Measurements from ENCODE around the gene BACH2.
"Not testable (repeated sequence)": the region's sequence is repeated elsewhere in the genome, so short reads cannot be mapped to it uniquely, and the experiment has no call there.

Gene BACH2

DNA sequence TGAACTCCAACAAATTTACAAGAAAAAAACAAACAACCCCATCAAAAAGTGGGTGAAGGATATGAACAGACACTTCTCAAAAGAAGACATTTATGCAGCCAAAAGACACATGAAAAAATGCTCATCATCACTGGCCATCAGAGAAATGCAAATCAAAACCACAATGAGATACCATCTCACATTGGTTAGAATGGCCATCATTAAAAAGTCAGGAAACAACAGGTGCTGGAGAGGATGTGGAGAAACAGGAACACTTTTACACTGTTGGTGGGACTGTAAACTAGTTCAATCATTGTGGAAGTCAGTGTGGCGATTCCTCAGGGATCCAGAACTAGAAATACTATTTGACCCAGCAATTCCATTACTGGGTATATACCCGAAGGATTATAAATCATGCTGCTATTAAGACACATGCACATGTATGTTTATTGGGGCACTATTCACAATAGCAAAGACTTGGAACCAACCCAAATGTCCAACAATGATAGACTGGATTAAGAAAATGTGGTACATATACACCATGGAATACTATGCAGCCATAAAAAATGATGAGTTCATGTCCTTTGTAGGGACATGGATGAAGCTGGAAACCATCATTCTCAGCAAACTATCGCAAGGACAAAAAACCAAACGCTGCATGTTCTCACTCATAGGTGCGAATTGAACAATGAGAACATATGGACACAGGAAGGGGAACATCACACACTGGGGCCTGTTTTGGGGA is 264.0 kb downstream of the BACH2 start:
- DNase-seq (ENCODE audit: low read depth in 2 of 2) = not testable (repeated sequence)

DNA sequence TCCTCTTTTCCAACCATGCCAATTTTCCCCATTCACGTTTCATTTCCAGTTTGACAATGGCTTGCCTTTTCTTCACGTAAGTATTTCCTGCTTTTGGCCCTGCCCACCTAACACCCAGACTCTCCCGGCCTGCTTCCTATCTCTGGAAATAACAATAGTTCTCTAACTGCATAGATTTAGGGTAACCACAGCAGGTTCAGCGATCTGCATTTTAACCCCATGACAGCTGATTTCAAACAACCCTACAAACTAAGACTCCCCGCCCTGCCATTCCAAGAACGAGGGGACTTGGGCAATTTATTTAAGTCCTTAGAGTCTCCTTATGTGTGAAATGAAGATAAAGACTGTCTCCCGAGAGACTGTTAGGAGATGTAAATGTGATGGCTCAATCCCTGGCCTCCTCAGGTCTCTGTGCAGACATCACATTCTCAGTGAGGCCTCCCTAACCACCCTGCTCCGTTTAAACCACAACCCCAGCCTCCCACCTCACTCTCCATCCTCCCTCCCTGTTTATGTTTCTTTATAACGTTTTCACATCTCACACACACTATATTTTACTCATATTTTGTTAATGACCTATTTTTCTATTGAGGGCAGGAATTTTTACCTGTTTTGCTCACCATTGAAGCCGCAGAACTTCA is 267.5 kb downstream of the BACH2 start:
- no peak for DNase-seq (ENCODE audit: low read depth in 2 of 2)

DNA sequence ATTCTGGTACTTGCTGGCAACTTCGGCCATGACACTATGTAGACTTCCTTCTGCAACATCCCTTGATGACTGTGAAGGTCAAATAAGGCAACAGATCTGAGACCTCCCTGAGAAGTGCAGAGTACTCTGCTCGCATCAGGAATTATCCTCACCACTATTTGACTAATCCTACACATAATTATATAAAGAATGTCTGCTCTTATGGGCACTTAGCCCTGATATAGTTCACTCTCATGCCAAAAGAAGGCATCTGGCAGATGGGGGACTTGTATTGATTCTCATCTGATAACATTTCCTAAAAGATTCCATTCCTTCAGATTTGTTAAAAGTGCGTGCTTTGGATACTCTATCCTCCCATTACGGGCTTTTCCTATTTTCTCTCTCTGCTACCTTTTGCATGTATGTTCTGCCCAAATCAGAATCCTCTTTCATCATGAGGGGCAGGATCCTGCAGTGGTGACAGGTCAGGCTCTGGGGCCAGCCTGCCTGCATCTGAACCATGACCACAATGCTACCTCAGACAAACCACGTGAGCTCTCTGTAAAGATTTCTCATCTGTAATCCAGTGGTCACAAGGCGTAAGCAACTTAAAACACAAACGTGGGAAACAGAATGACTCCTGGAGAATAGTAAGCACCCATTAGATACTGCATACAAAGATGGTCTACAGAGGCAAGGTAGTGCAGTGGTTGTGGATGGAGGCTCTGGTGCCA is 268.4 kb downstream of the BACH2 start:
- no peak for DNase-seq (ENCODE audit: low read depth in 2 of 2)

DNA sequence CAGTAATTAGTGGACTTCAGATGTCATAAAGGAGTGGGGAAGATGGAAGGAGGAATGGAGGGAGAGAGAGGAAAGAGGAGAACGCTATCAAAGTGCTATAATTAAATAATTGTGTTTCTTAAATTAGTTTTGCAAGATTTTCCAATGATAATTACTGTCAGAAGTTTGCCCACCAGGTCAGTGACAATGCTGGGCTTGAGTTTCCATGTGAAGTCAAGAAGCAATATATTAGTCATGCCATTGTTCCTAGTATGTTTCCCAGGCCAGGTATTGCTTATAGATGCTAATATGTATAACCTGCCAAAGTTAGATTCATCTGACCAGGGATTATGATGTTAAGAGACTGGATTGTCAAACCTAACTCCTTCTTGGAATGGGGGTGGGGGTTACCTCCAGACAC is 270.4 kb downstream of the BACH2 start:
- no peak for DNase-seq (ENCODE audit: low read depth in 2 of 2)

DNA sequence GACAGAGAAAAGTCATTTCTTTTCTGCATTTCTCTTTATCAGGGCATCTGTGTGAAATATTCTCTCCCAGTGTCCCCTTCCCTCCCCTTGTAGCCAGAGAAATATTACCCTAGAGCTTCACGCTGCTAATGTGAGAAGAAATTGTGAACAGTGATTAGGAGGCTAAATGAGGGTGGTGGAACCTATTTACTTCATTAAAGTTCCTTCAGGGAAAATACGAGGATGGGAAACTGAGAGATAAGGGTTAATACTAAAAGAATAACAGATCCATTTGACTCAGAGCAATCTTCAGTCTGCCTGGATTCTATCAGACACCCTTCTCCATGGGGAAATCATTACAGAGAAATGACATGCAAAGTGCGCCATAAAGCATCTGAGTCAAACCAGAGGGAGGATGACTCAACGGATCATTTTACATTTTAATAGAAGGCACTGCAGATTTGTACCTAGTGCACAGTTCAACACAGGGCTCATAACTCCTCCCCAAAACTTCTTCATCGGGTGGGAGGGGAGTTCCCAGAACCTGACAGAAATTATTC is 271.1 kb downstream of the BACH2 start:
- peak; percentile 41 to 51 for DNase-seq (ENCODE audit: low read depth in 2 of 2)

DNA sequence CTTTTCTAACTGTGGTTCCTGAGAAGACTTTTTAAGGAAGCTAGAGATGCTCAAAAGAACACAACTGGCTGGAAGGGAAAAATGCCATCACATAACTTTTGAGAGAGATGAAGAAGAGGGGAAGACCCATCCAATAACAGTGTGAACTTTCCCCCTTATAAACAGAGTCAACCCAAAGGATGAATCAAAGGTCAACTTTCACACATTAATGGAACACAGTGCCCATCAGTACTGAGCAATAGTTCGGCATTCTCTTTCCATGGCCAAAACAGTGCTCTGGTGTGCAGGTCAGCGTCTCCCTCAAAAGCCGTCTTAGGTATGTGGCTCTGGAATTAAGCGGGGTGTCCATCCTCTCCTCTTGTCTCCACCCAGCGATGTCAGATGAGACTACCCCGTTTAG is 272.0 kb downstream of the BACH2 start:
- DNase-seq (ENCODE audit: low read depth in 2 of 2) = no peak

DNA sequence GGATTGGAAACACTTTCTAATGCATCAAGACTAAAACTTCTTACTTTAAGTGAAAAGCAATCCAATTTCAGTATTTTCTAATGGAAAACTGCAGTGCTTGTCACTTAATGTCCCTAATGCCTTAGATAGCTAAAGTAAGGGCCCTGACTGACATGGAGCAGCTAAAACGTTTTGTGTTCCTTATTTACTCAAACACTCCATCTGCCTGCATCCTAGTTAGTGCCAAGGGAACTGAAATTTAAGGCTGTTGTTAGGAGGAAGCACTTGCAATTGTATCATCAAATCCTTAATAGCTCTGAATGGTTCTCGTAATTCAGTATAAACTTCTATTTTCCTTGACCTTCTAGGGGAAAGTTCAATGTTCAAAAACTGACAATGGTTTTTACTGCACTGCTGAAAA is 274.9 kb downstream of the BACH2 start:
- DNase-seq (ENCODE audit: low read depth in 2 of 2) = no peak

DNA sequence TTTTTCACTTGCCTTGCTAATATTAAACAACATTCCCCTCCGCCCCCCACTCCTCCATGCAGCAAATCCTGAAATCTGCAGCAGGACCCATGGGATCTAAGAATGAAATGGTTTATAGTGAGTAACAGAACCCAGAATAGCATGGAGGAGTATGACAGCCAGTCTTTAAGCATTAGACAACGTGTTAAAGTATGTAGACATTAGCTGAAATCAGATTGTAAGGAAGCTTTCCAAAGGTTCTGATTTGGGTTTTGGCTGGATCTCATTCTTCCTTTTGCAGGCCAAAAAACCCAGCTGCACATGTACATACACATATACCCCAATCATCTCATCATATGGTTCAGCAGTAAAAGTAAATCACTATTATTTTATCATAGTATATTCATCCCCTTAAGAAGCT is 275.9 kb downstream of the BACH2 start:
- no peak for DNase-seq (ENCODE audit: low read depth in 2 of 2)

DNA sequence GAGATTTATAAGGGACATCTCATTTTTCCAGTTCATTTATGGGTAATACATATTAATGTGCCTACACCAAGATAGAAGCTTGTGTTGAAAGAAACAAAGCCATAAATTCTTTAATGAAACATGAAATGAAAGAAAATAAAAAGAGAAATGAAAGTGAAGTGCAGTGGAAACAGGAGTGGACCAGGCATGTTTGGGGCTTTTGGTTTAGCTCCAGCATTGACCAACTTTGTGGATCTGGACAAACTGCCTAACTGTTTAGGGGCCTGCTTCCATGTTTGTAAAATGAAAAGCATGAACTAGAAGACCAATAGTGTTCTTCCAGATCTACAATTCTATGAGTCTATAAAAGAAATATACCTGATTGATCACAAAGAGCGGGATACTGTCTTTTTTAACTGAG is 277.4 kb downstream of the BACH2 start:
- no peak for DNase-seq (ENCODE audit: low read depth in 2 of 2)

DNA sequence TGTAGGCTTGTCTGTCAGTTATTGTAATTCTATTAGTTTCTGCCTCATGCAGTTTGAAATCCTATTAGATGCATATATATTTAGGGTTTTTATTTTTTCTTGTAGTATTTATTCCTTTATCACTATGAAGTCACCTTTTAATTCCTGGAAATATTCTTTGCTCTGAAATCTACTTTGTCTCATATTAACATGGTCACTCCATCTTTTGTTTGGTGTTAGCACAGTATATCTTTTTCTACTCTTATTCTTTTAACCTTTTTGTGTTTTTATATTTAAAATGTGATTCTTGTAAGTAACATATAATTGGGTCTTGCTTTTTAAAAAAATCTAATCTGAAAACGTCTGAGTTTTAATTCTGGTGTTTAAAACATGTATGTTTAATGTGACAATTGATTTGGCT is 280.8 kb downstream of the BACH2 start:
- DNase-seq (ENCODE audit: low read depth in 2 of 2) = no peak

DNA sequence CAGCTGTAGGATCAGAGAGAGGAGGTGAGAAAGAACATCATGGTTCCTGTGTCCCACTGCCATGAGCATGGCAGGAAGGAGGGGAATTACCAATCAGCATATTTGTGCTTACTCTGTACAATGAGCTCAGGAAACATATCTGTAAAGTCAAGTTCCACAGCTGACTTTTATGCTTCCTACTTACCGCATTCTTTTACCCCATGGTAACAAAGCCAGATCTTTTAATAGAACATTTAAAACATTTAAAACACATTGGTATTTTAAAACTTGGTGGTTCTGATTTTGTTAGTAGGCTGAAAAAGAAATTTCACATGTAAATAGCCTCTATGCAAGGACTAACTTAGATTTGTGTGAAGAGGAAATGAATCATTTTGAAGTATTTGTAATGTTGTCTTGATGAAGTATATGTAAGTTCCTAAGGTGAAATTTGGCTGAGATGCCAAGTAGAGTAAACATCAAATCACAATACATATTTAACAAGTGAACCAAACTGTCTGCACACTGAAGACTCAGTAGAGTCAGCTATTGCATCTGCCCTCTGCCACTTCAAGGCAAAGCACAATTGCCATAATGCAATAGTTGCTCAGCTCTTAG is 287.6 kb downstream of the BACH2 start:
- DNase-seq (ENCODE audit: low read depth in 2 of 2) = no peak

DNA sequence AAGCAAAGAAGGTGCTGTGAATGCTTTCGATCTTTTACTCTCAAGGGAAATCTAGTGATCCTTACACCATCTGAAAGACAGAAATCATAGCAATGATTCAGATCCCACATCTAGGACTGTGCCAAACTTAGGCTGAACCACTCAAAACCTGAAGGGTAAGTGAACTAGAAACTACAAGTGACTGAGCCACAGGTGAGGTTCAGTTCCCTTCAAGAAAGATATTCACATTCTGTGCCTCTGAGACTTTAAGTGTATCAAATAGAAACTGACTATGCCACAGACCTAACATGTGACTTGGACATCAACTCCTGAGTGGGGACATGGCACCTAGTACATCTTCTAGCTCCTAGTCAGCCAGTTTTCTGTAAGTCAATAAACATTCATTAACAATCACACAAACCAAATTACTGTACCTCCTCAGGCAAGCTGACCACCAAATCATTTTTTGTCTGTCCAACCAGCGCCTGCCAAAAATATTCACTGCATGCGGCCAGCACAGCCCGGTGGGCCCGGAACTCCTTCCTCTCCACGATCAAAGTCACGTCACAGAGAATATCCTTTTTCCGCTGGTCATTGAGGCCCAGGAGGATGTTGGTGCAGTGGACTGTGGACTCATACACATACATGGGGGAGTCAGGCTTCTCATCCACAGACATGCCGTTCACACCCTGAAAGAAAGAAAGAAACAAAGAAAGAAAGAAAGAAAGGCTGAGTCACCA is 288.3 kb downstream of the BACH2 start:
- DNase-seq (ENCODE audit: low read depth in 2 of 2) = no peak

DNA sequence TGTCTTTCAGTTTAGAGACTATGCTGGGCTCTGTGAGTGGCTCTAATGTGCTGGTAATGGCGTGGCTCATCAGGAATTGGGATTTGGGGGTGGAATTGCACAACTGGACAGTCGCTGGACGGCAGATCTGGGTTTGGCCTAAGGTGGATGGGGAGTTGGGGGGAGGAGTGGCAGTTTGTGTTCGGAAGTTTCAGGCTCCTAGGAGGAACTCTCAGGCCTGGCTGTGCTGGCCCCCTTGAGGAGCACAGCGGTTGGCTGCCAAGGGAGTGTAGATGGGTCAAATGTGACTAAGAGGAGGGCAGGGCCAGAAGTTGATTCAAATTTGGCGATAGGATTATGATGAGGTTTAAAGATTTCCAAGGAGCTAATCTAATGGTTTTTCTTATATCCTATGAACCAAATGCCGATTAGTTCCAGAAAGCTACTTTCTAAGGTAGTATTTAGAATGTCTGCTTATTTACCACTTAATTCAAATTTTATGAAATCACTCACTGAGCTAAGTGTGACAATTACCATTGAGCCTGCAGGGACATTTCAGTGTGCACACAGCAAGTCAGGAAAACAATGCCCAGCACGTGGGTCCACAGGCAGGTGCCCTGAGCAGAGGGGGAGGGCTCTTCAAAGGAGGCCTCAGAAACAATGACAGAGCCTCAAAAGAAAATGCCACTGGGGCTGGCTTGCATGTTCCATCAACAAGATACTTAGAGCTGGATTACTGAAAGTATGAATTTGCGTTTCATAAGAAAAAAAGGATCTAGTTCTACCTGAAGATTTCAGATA is 291.4 kb downstream of the BACH2 start:
- DNase-seq (ENCODE audit: low read depth in 2 of 2) = no peak

DNA sequence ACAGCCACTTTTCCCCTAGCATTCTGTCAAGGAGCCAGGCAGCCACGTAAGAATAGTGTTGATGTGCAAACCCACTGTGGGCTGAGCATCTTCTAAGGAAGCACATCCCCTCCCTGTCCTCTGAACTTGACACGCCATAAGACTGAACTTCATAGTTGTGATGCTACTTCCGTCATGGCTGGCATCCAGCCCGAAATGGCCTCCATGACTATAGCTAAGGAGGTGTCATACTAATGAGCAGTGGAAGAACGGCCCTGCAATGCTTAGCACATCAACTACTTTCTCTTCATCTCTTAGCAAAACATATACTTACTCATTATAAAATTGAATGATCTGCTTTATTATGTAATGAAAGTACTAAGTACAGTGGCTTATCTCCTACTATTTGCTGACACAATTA is 292.1 kb downstream of the BACH2 start:
- DNase-seq (ENCODE audit: low read depth in 2 of 2) = no peak

DNA sequence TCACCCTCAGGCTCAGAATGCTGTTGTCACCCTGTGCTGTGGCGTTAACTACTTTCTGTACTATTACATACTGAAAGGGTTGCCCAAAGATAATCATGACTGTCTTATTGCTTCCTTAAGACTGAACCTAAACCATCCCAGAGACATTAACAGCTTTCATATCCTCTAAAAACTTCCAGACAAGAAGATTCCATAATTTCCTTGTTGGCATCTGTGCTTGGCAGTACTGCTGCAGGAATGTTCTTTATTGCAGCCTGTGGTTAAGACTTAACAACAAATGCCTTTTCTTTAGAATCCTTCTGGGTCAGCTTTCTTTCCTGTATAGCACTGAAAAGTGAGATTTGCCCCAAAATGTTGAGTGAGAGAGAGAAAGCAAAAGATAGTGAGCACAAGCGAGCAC is 292.7 kb downstream of the BACH2 start:
- no peak for DNase-seq (ENCODE audit: low read depth in 2 of 2)

DNA sequence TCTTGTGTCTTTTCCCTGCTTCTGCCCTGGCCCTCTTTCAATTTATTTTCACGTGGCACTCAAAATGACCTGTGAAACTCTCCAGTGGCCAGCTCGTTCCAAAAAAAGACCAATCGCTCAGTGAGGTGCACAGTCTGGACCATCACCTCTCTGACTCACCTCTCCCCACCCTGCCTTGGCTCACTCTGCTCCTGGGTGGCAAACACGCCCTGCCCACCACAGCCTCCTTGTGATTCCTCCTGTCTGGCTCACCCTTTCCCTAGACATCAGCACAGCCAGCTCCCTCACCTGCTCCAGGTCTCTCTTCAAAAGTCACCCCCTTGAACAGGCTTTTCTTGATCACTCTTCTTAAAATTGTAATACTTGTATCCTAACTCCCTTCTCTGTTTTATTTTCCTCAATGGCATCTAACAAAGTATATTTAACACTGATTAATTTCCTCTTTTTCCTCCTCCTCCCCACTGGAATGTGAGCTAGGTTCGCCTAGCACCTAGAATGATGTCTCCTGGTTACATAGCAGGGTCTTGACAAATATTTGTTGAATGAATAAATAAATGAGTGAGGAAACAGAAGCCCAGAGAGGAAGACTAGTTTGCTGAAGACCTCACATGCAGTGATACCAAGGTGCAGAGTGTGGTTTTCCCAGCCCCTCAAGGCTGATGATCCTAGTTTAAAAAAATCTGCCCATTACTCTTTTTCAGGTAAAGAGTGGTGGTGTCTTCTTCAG is 293.4 kb downstream of the BACH2 start:
- no peak for DNase-seq (ENCODE audit: low read depth in 2 of 2)

DNA sequence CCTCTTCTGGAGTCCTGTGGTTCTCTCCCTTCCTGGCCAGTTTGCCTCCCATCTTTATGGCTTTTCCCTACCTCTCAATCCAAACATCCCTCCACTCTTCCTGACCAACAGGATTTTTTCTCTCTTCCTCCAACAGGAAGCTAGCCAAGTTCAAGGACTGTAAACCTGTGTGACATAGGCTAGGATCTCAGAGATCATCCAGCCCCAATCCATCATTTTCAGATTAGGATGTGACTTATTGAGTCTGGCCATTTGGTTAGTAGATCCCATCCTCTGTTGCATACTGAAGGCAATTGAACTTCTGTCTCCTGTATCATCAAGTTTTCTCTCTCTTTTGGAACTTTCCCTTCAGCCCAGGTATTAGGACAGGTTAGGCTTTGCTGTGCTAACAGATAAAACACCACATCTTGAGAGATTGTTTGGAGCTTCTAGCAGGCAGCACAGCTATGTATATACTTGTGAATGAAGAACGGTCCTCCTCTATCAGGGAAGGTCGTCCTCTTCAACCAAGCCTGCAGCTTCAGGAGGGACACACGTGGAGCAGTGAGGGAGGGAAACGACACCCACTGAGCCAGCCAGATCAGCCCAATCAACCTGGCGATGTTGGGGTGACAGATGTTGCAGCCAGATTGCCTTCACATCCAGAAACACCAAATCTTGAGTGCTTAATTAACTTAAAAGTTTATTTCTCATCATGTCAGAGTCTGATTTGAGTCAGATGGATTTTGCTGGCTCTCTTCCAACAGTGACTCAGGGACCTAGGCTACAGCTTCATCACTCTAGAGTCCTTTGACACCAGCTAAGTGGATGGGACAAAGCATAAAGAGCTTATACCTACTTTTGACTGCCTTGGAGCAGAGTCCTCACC is 295.5 kb downstream of the BACH2 start:
- DNase-seq (ENCODE audit: low read depth in 2 of 2) = peak; percentile 41 to 57

DNA sequence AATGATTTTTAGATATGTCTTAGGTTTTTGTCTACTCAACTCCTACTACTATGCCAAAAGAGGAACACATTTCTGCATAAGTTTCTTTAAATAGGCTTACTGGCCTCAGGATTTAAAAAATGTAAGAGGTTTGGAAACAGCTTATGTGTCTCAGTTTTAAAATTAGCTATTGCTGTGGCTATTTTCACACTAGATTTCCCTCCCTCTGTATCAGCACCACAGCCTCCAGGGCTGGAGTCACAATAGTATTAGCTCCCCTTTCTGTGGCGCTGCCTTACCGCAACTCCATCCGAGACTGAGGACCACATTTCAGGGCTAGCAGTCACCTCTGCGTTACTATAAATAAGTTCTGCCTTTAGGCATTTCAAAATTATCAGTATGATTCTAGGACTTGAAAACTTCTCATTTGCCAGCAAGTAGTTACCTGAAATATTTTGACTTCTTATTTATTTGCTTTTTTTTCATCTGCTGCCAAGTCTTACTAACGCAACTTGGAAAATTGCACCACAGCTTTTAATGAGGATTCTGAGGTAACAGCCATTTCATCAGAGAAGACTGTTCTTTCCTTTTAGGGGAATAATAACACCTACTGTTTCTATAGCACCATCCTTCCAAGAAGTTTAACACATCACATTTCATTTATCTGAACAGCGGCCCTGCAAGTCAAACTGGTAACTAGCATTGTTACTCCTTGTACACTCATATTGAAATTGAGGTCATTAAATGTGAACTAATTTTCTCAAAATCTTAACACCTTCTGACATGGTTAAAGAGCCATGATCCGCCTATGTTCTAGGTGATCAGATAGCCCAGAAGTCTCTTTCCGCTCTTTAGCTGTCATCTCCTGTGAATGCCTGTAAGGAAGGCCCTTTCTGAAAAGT is 296.5 kb downstream of the BACH2 start:
- DNase-seq (ENCODE audit: low read depth in 2 of 2) = no peak
